BE2C (cell line): ENCODE results near the gene SIGLEC7.

Experiments
- DNase-seq: peaks from one replicate; pipeline ENCODE4 v3.0.0-alpha.2; 2020
- H3K27me3 ChIP-seq: fragments of 250-450 bp; sonication (Bioruptor Pico); 2 replicates; pipeline ENCODE4 v1.5.1; 2020; ENCODE audit warnings: mild to moderate bottlenecking
- H3K36me3 ChIP-seq: fragments of 250-450 bp; sonication (Bioruptor Pico); 2 replicates; pipeline ENCODE4 v1.5.1; 2020; ENCODE audit warnings: mild to moderate bottlenecking
- H3K4me1 ChIP-seq: fragments of 250-450 bp; sonication (Bioruptor Pico); 2 replicates; pipeline ENCODE4 v1.5.1; 2020
- H3K4me3 ChIP-seq: 2 replicates; pipeline ENCODE4 v1.5.1; 2011; ENCODE audit warnings: low read depth, low read length
- H3K9me3 ChIP-seq: fragments of 250-450 bp; sonication (Bioruptor Pico); 2 replicates; pipeline ENCODE4 v1.5.1; 2020
- CTCF ChIP-seq: IDR thresholded peaks from 2 replicates; pipeline ENCODE4 v1.5.1; 2012; ENCODE audit warnings: mild to moderate bottlenecking, low read depth, low read length

The SIGLEC7 gene

DNA sequence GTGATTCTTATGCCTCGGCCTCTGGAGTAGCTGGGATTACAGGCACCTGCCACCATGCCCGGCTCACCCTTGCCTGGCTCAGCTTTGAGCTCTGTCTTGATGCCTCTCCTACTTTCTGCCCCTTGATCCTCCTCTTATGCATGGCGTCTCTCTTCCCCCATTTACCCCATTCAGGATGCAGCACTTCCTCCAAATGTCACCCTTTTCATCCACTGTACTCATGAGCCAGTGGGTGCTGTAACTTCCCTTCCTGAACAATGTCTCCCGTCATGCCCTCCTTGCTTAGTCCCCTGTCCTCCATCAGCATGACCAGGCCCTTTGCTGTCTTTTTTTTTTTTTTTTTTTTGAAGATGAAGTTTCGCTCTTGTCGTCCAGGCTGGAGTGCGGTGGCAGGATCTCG lies 20.8 kb upstream of the SIGLEC7 start:
- Histone ChIP-seq H3K4me1 (no peaks in the 10 kb centered on the region), H3K36me3 (no peaks in the 10 kb centered on the region), H3K9me3 (no peaks in the 10 kb centered on the region), H3K27me3 (peaks cover 42% of the 10 kb centered on the region), H3K4me3 (no peak overlapping the region)
- DNase-seq, result no peak
- TF ChIP-seq CTCF, result no peak

DNA sequence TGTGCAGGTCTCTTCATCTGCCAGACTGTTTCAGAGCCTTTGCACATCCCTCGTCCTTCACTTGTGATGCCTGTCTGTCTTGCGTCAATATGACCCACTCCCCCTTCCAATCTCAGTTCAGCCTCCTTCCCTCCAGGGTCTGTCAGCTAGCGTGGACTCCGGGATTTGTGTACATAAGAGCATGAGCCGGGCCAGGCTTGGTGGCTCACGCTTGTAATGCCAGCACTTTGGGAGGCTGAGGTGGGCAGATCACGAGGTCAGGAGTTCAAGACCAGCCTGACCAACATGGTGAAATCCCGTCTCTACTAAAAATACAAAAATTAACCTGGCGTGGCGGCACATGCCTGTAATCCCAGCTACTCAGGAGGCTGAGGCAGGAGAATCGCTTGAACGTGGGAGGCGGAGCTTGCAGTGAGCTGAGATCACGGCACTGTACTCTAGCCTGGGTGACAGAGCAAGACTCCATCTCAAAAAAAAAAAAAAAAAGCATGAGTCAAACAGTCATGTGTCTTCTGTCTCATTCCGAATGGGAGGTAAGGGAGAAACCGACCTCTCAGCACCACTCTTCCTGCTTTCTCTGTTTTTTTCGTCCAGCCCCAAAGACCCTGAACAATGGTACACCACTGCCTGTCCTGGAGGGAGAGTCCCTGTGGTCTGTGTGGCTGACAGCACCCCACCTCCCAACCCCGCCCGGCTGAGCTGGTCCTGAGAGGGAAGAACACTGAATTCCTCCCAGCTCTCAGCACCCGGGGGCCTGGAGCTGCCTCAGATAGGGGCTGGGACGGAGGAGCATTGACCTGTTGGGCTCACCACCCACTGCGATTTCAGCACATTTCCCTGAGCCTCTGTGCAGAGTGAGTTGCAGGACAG lies 19.8 kb upstream of the SIGLEC7 start:
- Histone ChIP-seq H3K4me3 (no peak overlapping the region), H3K36me3 (no peaks in the 10 kb centered on the region), H3K9me3 (no peaks in the 10 kb centered on the region), H3K27me3 (peaks cover 36% of the 10 kb centered on the region), H3K4me1 (no peaks in the 10 kb centered on the region)
- TF ChIP-seq CTCF, result no peak
- DNase-seq, result no peak

- peaks cover 34% of the 10 kb centered on the region for H3K27me3 ChIP-seq
- TF ChIP-seq CTCF, result no peak
Measured at GRCh38 chr19:51123381-51123800, 18.7 kb upstream of the SIGLEC7 start.

GRCh38 chr19:51123802-51124201 lies 18.3 kb upstream of the SIGLEC7 start:
- no peaks in the 10 kb centered on the region for H3K4me1 ChIP-seq
- H3K9me3 ChIP-seq, result no peaks in the 10 kb centered on the region
- no peak for TF ChIP-seq CTCF
- H3K36me3 ChIP-seq, result no peaks in the 10 kb centered on the region
- H3K4me3 ChIP-seq, result no peak overlapping the region
- DNase-seq, result no peak
- H3K27me3 ChIP-seq, result peaks cover 37% of the 10 kb centered on the region

More at GRCh38 chr19:51123381-51123800, 18.7 kb upstream of the SIGLEC7 start:
- DNase-seq, result no peak
- Histone ChIP-seq H3K4me3 (no peak overlapping the region), H3K4me1 (no peaks in the 10 kb centered on the region), H3K36me3 (no peaks in the 10 kb centered on the region), H3K9me3 (no peaks in the 10 kb centered on the region)

DNA sequence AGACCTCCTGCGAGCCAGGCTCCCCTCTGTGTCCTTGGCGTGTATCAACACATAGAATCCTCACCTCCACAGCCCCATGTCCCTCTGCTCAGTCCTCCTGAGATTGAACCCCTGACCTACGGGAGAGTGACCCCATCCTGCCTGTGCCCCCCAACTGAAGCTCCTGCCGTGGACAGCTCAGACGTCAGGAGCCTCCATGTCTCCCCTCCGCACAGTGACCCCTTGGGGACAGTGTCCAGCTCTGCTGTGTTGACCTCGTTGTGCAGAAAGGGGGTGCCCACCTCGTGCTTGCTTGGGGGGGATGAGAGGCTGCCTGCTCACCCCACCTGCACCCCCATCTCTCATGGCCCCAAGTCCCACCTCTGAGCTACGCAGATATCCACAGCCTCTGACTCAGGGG lies 17.9 kb upstream of the SIGLEC7 start:
- no peaks in the 10 kb centered on the region for H3K4me1 ChIP-seq
- no peaks in the 10 kb centered on the region for H3K36me3 ChIP-seq
- no peaks in the 10 kb centered on the region for H3K9me3 ChIP-seq
- DNase-seq, result no peak
- H3K4me3 ChIP-seq, result no peak overlapping the region
- peaks cover 38% of the 10 kb centered on the region for H3K27me3 ChIP-seq
- TF ChIP-seq CTCF, result no peak

DNA sequence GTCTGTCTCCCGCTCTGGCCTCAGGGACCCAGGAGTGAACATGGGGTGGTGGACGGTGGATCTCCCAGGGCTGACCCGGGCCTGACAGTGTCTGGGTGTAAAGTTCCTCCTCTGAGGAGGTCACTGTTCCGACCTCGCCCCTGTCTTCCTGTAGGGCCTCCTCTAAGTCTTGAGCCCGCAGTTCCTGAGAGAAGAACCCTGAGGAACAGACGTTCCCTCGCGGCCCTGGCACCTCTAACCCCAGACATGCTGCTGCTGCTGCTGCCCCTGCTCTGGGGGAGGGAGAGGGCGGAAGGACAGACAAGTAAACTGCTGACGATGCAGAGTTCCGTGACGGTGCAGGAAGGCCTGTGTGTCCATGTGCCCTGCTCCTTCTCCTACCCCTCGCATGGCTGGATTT lies 17.4 kb upstream of the SIGLEC7 start, which contains the start of gene SIGLEC9:
Gene SIGLEC9, plus strand, starts transcription at position 178 of the 400 bp plus-strand sequence. Its CDS starts 69 bp downstream, at position 247.
- TF ChIP-seq CTCF, result no peak
- H3K9me3 ChIP-seq, result no peaks in the 10 kb centered on the region
- H3K36me3 ChIP-seq, result no peaks in the 10 kb centered on the region
- H3K4me1 ChIP-seq, result no peaks in the 10 kb centered on the region
- no peak for DNase-seq
- H3K27me3 ChIP-seq, result peaks cover 39% of the 10 kb centered on the region
- H3K4me3 ChIP-seq, result no peak within 1 kb of the TSS
